Measurements from ENCODE around the gene TRIM54. TPM values are rescaled to one million over a fixed set of nuclear protein-coding genes. Genes with fewer than 3 reads are reported as not detected.

TRIM54 gene
- total and polyA plus RNA-seq, 2 of the 8 experiments (the other 6 are each of a cell fraction or from before 2014, with no cell fraction given) = 3.9 to 5.8 TPM

- TF ChIP-seq CHD7 (IDR thresholded peaks at IDR 0.05; ENCODE audit: insufficient replicate concordance, low read length) = no peak
Measured at GRCh38 chr2:27249159-27249890, 32.9 kb upstream of the TRIM54 start (continued).

Data from H1 (cell line).